Neural crest cell (in vitro differentiated cells): ENCODE data around the gene MYO9B. TPM values are rescaled to one million over a fixed set of nuclear protein-coding genes. Genes with fewer than 3 reads are reported as not detected.

Source experiments
- DNase-seq: peaks from one replicate; pipeline ENCODE4 v3.0.0; 2021; ENCODE audit warnings: low read depth, mixed read lengths, low spot score
- H3K27ac Mint-ChIP-seq: one replicate; pipeline ENCODE4 v1.8.0; 2021; ENCODE audit warnings: mild to moderate bottlenecking, mixed read lengths; ENCODE audit not compliant: unreplicated experiment
- H3K27me3 Mint-ChIP-seq: 2 replicates; pipeline ENCODE4 v1.8.0; 2021; ENCODE audit warnings: low read depth, mild to moderate bottlenecking, mixed read lengths
- H3K36me3 Mint-ChIP-seq: 2 replicates; pipeline ENCODE4 v1.8.0; 2021; ENCODE audit warnings: low read depth, mild to moderate bottlenecking, mixed read lengths
- H3K4me1 Mint-ChIP-seq: 2 replicates; pipeline ENCODE4 v1.8.0; 2021; ENCODE audit warnings: mixed read lengths
- H3K4me3 Mint-ChIP-seq: one replicate; pipeline ENCODE4 v1.8.0; 2021; ENCODE audit warnings: mild to moderate bottlenecking, mixed read lengths
- H3K9me3 Mint-ChIP-seq: 2 replicates; pipeline ENCODE4 v1.8.0; 2021; ENCODE audit warnings: mixed read lengths
- total RNA-seq: library from RNA; stranded (reverse); gene quantifications from 2 replicates; pipeline ENCODE4 v1.2.1, GENCODE V29; 2021
- TF ChIP-seq, protein P1 (sequence below): fragments of 200-600 bp; sonication (generic); conservative IDR thresholded peaks from 2 replicates; pipeline ENCODE4 v1.5.0; 2021; ENCODE audit warnings: antibody characterized with exemption, mild to moderate bottlenecking

MYO9B gene
- total RNA-seq, 1 donor from 2014 or later, result 113 TPM

DNA sequence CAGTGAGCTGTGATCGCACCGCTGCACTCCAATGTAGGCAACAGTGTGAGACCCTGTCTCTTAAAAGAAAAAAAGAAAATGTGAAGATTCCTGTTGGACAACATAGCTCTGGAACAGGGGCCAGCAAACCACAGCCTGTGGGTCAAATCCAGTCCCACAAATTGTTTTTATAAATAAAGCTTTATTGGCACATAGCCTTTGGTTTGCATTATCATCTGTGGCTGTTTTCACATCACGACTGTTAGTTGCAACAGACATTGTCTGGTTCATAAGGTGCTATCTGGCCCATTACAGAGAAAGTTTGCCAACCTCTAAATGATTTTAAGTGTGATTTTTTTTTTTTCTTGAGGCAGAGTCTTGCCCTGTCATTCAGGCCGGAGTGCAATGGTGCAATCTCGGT is 90.1 kb downstream of the MYO9B start:
- no peak for DNase-seq
- Mint-ChIP-seq H3K4me3 (no peak overlapping the region), H3K9me3 (peaks cover 4% of the 10 kb centered on the region), H3K27me3 (no peaks in the 10 kb centered on the region), H3K4me1 (no peaks in the 10 kb centered on the region), H3K27ac (no peak overlapping the region), H3K36me3 (peaks cover 36% of the 10 kb centered on the region)
- TF ChIP-seq, protein P1, sequence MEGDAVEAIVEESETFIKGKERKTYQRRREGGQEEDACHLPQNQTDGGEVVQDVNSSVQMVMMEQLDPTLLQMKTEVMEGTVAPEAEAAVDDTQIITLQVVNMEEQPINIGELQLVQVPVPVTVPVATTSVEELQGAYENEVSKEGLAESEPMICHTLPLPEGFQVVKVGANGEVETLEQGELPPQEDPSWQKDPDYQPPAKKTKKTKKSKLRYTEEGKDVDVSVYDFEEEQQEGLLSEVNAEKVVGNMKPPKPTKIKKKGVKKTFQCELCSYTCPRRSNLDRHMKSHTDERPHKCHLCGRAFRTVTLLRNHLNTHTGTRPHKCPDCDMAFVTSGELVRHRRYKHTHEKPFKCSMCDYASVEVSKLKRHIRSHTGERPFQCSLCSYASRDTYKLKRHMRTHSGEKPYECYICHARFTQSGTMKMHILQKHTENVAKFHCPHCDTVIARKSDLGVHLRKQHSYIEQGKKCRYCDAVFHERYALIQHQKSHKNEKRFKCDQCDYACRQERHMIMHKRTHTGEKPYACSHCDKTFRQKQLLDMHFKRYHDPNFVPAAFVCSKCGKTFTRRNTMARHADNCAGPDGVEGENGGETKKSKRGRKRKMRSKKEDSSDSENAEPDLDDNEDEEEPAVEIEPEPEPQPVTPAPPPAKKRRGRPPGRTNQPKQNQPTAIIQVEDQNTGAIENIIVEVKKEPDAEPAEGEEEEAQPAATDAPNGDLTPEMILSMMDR, result no peak

DNA sequence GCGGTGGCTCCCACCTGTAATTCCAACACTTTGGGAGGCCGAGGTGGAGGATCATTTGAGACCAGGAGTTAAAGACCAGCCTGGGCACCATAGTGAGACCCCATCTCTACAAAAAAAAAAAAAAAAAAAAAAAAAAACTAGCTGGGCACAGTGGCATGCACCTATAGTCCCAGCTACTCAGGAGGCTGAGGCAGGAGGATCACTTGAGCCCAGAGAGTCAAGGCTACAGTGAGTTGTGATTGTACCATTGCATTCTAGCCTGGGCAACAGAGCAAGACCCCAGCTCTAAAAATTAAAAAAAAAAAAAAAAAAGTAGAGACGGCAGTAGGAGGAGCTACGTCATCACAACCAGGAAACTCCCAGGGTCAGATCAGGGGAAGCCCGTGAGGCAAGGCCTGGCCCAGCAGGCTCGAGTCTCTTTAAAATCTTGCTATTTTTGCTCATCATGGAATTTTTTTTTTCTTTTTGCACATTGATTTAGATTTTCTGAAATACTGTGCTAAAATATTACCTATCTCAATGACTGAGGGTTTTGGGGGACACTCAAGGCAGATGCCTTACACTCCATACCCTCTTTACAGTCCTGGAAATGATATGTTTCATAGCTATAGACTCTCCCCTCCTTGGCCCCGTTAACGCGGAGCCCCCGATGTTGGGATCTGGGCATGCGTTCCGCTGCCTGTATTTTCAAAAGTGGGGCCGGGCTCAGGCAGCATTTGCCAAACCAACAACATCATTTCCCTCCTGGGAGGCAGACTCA is 95.1 kb downstream of the MYO9B start:
- TF ChIP-seq, protein P1, result no peak
- Mint-ChIP-seq H3K27ac (no peak overlapping the region), H3K9me3 (no peaks in the 10 kb centered on the region), H3K27me3 (no peaks in the 10 kb centered on the region), H3K36me3 (peaks cover 9% of the 10 kb centered on the region), H3K4me1 (no peaks in the 10 kb centered on the region), H3K4me3 (no peak overlapping the region)
- no peak for DNase-seq

DNA sequence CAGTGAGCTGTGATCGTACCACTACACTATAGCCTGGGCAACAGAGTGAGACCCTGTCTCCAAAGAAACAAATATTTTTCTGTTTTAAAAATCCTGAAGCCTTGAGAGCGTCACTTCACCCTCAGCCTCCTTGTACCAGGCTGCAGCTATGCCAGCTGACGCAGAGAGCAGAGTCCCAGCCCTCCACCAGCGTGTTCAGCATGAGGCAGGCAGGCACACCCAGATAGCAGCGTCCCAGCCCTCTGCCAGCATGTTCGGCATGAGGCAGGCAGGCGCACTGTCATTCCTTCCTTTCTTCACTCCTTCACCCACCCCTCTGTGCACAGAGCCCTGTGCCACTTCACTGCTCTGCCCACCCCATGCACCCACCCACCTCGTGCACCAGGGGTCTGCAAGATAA is 96.3 kb downstream of the MYO9B start:
- Mint-ChIP-seq H3K4me3 (no peak overlapping the region), H3K36me3 (peaks cover 7% of the 10 kb centered on the region), H3K9me3 (no peaks in the 10 kb centered on the region), H3K27ac (peak overlapping the region; percentile 50), H3K27me3 (no peaks in the 10 kb centered on the region), H3K4me1 (no peaks in the 10 kb centered on the region)
- TF ChIP-seq, protein P1, result no peak
- DNase-seq, result no peak

DNA sequence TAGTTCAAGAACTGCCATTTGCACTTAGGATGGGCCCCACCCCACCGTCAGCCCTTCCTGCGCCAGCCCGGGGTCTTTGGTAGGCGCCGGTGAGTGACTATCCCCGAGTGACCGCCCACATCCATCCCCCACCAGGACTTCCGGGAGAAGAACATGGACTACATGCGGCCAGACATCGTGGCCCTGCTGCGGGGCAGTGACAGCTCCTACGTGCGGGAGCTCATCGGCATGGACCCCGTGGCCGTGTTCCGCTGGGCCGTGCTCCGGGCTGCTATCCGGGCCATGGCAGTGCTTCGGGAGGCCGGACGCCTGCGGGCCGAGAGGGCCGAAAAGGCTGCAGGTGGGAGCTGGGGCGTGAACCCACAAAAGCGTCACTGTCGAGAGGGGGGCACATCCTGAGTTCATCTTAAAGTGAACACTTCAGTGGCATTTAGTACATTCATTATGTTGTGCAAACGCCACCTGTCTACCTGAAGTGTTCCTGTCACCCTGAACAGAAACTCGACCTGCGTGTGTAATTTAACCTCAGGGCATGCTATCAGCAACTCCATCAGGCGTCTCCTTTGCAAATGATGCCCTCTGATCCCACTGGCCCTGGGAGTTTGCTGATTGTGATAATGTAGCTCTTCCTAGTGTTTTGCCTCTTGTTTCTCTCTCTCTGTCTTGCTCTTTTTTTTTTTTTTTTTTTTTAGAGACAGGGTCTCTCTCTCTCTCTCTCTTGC is 97.2 kb downstream of the MYO9B start:
- no peak for DNase-seq
- TF ChIP-seq, protein P1, result no peak
- Mint-ChIP-seq H3K36me3 (peaks cover 4% of the 10 kb centered on the region), H3K4me1 (no peaks in the 10 kb centered on the region), H3K27ac (no peak overlapping the region), H3K27me3 (no peaks in the 10 kb centered on the region), H3K4me3 (no peak overlapping the region), H3K9me3 (no peaks in the 10 kb centered on the region)

DNA sequence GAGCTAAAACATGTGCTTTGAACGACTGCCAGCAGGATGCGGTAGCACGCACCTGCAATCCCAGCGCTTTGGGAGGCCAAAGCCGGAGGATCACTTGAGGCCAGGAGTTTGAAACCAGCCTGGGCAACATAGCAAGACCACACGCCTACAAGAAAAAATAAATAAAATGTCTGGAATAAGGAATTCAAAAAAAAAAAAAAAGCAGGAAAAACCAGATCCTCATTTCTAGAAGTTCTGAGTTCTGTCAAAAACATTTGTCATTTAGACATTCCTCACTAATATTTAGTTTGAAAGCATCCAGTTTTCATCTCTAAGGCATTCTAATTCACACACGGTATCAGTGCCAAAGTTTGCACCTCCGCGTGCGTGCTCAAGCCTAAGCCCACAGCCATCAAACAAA is 102.7 kb downstream of the MYO9B start:
- Mint-ChIP-seq H3K36me3 (no peaks in the 10 kb centered on the region), H3K27me3 (no peaks in the 10 kb centered on the region)
- DNase-seq, result no peak

More for the DNA sequence above, 102.7 kb downstream of the MYO9B start:
- TF ChIP-seq, protein P1, result no peak
- no peak overlapping the region for H3K27ac Mint-ChIP-seq
- no peak overlapping the region for H3K4me3 Mint-ChIP-seq
- no peaks in the 10 kb centered on the region for H3K9me3 Mint-ChIP-seq
- H3K4me1 Mint-ChIP-seq, result no peaks in the 10 kb centered on the region
